ENCODE results near the gene MSN.

Gene MSN

GRCh38 chrX:65674204-65674893 is 6.9 kb downstream of the MSN start:
- DNase-seq: no peak

GRCh38 chrX:65677954-65678469 is 10.6 kb downstream of the MSN start:
- peak; percentile 94 for DNase-seq

GRCh38 chrX:65679071-65679540 is 11.7 kb downstream of the MSN start:
- DNase-seq: peak; percentile 75

DNA sequence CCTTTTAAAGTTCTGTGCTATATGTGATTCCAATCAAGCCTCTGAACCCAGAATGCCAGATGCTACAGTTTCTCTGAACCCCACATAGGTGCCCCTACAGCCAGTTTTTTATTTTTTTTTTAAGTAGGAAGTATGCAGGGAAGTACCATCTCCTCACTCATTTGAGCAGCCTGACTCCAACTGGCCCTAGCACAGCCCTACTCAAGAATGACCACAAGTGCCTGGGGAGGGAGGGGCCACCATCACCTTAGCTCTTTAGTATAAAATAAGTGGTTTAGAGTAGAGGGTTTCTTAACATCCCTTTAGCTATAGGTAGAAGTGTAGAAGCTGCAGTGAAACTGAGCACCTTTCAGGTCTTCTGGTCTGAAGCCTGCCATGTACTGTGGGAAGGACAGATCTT is 14.4 kb downstream of the MSN start:
- no peak for DNase-seq

DNA sequence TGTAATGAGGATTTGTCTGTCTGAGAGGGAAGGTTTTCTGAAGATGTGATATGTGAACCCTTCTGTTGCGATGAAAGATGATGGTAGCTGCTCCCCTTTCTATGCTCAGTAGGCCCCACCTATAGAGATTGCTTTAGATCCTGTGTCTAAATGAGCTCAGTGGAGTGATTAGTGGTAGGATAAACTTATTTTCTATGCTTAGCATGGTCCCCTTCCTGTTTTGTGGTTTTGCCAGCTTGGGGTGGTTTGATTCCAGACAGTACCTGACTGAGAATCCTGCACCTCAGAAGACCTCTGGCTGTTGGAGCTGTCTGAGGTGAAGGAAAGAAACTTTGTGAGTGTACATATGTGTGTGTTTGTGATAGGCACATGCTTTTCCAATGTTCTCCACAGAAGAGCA is 17.7 kb downstream of the MSN start:
- DNase-seq: no peak

- no peak for DNase-seq
Measured at GRCh38 chrX:65686236-65686635, 18.8 kb downstream of the MSN start.

GRCh38 chrX:65687367-65687766 is 19.9 kb downstream of the MSN start:
- no peak for DNase-seq

DNA sequence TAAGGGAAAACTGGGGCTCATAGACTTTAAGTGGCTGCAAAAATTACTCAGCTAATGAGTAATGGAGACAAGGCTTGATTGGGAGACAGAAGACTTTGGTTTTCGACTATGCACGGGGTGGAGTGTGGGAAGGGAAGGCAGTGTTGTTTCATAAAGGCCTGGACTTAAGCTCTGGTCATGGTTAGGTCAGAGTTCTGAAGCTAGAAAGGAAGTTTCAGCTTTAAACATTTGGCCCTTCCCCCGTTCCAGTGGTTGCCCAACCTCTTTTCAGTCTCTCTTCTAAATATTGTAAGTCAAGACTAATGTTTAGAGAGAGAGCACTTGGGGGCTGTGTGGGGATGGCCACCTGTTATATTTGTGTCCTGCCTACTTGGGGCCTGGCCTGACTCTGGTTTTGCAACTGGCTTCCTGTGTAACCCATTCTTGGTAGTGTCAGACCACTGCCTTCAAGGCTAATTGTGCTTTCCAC is 21.0 kb downstream of the MSN start:
- no peak for DNase-seq

- DNase-seq: no peak
Measured at GRCh38 chrX:65689377-65689776, 21.9 kb downstream of the MSN start.

DNA sequence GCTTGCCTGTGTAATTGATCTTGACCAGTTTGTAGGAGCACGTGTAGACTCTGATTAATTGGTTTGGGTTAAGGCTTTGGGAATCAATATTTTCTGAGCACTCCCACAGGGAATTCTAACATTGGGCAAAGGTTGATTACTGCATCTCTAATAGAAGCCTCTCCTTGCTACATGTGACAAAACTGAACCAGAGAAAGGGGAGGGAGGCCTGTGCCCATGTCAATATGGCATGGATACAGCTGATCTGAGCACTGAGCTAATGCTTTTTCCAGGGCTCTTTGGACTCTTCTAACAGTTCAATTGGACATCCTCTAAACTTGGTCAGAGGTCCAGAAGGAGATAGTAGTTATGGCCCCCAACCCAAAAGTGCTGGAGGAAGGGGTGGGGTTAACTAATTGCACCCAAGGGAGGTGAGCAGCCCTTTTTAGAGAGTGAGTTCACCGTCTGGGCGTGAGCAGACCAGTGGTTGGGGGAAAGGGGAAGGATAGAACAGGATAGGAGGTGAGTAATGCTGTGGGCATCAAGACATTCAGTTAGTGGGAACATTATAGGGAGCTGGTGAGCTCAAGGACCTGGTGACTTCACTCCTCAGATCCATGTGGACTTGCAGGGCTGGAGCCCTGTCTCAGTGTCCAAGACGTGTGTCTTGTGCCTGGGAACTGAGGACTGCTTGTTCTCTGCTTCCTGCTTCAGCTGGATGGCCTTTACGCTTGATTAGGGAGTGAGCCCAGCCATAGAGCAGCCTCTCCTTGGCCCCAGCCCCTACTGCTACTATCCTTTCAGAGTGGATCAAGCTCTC is 22.8 kb downstream of the MSN start:
- DNase-seq: peak; percentile 60

DNA sequence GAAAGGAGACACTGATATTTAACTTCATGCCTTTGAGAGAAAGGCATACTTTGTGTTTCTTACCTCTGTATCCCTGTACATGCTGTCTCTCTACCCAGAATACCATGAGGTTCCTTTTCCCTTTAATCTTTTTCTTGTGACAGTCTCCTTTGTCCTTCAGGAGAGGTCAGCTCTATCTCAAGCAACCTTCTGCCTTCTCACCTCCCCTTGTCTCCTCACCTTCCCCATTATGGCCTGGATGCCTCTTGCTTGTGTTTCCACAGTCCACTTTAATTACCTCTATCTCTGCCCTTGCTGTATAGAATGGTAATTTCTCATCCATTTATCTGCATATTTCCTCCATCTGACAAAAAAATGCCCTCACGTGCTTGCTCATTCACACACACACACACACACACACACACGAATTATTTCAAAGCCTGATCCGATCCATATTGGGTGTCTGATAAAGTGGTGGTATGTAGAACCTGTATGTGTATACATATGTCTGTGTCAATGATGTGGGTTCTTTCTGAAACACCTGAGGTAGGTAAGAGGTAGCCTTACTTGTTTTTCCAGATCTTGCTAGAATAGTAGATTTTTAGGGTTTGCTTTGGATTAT is 28.5 kb downstream of the MSN start:
- no peak for DNase-seq

DNA sequence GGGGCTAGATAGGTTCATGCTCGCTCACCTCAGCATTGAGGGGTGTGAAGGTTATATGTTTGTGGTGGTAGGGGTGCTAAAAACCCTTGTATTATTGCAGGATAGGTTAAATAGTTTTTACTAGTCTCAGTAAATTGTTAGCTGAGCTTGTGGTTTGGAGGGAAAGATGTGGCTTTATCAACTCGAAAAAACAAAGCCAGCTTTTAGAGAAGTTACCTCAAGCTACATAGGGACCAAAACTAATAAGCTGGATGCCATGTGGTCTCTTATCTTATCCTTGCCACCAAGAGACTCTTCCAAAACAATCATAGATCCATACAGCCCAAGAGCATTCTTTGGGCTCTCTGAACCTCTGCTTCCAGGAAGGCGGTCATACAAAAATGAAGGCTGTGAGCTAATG is 29.2 kb downstream of the MSN start:
- DNase-seq: no peak

GRCh38 chrX:65697211-65697641 is 29.8 kb downstream of the MSN start:
- DNase-seq: peak; percentile 88

DNA sequence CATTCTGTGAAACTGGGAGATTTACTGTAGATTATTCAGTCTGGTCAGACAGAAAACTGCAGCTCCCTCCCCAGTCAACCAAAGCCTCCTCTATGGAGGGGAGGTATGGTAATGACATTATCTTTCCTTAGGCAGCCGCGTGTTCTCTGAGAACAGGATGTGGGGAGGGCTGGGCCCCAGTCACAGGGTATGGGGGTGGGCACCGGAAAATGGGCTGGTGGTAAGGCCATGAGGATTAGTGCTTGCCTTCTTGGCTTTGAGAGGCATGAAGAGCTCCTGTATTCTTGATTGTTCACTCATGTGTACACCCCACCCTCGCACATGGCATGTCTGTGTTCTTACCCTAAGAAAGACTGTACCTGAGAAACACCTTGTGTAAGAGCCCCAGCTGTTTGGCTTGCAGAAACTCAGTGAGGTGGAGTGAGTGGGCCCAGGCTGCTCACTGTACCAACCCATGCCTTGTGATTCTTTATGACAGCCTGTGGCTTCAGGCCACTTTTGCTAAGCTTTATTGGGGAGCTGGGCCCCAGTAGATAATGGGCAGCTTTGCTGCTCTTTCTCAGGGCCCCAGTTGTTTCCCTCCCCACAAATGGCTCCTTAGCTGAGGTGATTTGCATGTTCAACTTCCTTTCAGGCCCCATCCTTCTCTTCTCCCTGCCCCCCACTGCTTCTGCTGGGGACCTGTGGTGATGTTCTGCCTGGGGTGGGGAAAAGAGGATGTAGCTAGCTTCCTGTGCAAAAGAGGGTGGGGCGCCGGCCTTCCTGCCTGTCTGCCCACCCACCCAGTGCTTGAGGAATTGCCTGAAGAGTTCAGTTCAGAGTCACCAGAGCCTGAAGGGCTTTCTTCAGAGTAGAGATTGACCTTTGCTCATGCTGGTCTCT is 30.7 kb downstream of the MSN start:
- peak; percentile 39 for DNase-seq

- DNase-seq: no peak
Measured at GRCh38 chrX:65702956-65703355, 35.5 kb downstream of the MSN start.

GRCh38 chrX:65705439-65705838 is 38.0 kb downstream of the MSN start:
- no peak for DNase-seq

GRCh38 chrX:65706041-65706828 is 38.8 kb downstream of the MSN start:
- peak; percentile 43 for DNase-seq

- no peak for DNase-seq
Measured at GRCh38 chrX:65707151-65707550, 39.7 kb downstream of the MSN start.

DNA sequence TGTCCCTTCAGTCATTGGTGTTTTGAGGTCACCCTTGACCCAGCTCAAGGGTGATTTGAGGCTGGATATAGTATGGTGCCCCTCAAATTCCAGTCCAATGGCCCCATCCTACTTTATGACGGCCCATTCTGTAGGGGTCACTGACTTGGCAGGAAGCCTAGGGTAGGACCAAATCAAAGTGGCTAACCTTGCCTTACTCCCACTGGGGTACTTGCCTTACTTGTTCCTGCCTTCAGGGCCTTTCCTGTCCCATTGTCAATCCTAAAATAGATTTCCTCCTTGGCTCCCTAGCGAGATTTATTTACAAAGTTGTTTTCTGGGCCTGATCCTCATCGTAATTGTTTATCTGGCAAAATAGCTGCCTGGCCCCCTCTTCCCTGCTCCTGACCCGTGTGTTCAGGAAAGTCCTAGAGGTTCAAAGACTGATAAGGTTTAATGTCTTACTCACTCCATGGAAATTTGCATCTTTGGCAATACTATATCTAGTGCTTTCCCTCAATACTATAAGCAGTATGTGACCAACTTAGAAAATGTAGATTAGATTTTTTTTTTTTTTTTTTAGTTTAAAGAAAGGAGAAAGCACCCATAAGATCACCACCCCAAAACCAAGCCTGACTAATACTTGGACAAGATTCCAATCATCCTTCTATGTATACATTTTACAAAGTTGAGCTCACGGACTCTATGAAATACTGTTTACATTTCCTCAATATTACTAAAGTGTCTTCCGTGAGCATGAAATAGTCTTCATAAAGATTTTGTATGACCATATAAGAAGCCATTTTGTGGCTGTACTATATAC is 44.8 kb downstream of the MSN start:
- no peak for DNase-seq

- DNase-seq: no peak
Measured at GRCh38 chrX:65718538-65718937, 51.1 kb downstream of the MSN start.
